Measurements from ENCODE around the gene ARID5B.

The ARID5B gene

GRCh38 chr10:61950449-61951143, 49.1 kb downstream of the ARID5B start:
- no peak for ATAC-seq (ENCODE audit: low read depth)
- Mint-ChIP-seq H3K9me3 (no peaks in the 10 kb centered on the region), H3K4me1 (peaks cover 22% of the 10 kb centered on the region), H3K36me3 (peaks cover 30% of the 10 kb centered on the region), H3K27ac (peak overlapping the region; percentile 79), H3K27me3 (no peaks in the 10 kb centered on the region), H3K4me3 (no peak overlapping the region)
- no peak for DNase-seq (ENCODE audit: low spot score in 2 of 2)

DNA sequence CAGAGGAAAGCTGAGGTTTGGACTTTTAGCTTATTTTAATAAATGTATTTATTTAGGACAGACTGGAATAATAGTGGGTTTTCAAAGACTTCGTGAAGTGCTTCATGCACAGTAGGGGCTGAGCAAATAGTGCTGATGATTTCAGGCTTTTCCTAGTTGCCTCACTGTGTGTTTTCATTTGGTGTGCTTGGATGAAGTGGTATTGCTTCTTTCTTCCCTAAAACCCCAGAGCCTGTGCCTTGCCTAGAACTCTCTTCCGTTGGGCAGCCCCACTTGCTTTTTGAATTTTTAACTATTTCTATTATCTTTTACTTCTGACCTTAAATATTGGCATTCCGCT, 49.6 kb downstream of the ARID5B start:
- Mint-ChIP-seq H3K9me3 (no peaks in the 10 kb centered on the region), H3K36me3 (peaks cover 30% of the 10 kb centered on the region), H3K4me1 (peaks cover 22% of the 10 kb centered on the region), H3K27ac (peak overlapping the region; percentile 28), H3K27me3 (no peaks in the 10 kb centered on the region), H3K4me3 (no peak overlapping the region)
- ATAC-seq (ENCODE audit: low read depth) (no peak), DNase-seq (ENCODE audit: low spot score in 2 of 2) (no peak)

GRCh38 chr10:61952028-61952674, 50.7 kb downstream of the ARID5B start:
- no peak for ATAC-seq (ENCODE audit: low read depth)
- Mint-ChIP-seq H3K27me3 (no peaks in the 10 kb centered on the region), H3K27ac (peak overlapping the region; percentile 80), H3K4me3 (no peak overlapping the region), H3K9me3 (no peaks in the 10 kb centered on the region), H3K36me3 (peaks cover 35% of the 10 kb centered on the region), H3K4me1 (peaks cover 27% of the 10 kb centered on the region)
- no peak for DNase-seq (ENCODE audit: low spot score in 2 of 2)

DNA sequence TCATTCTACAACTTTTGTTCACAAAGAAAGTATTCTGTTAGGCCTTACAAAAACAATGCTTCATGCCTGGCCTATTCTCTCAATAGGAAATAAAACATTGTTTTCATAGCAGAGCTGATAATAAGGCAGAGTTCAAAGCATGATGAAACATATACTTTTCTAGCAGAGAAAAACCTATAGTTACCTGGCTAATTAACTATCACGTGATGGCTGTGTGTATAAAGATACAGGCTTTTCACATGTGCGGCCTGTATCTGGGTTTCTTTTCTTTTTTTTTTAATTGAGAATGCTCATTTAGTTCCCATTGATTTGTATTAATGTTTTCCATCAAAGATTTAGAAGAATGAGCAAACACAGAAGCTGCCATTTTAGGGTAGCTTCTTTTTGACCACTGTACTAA, 51.7 kb downstream of the ARID5B start:
- no peaks in the 10 kb centered on the region for H3K27me3 Mint-ChIP-seq
- DNase-seq (ENCODE audit: low spot score in 2 of 2) (no peak), ATAC-seq (ENCODE audit: low read depth) (no peak)
- H3K4me1 Mint-ChIP-seq = peaks cover 32% of the 10 kb centered on the region
- H3K27ac Mint-ChIP-seq = peak overlapping the region; percentile 72
- peaks cover 33% of the 10 kb centered on the region for H3K36me3 Mint-ChIP-seq
- H3K4me3 Mint-ChIP-seq = no peak overlapping the region
- no peaks in the 10 kb centered on the region for H3K9me3 Mint-ChIP-seq

DNA sequence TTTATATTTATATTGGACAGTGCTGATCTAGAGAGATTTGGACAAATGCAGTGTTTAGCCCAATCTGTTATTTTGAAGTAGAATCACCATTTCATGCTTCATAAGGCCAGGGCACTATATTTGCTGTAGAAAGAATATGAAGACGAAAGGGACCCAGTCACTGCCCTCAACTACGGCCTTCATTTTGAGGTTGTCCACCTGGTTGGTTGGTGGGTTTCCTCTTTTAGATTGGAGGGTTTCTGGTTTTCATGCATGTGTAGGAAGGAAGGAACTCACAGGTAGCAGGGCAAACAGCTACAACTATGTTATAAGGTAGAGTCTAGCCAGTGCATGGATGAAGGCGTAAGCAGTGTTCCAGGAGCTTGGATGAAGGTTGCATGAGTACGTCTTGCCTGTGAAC, 56.3 kb downstream of the ARID5B start:
- Mint-ChIP-seq H3K4me1 (peaks cover 47% of the 10 kb centered on the region), H3K9me3 (no peaks in the 10 kb centered on the region), H3K27ac (peak overlapping the region; percentile 91), H3K36me3 (peaks cover 29% of the 10 kb centered on the region), H3K4me3 (no peak overlapping the region), H3K27me3 (no peaks in the 10 kb centered on the region)
- ATAC-seq (ENCODE audit: low read depth) (no peak), DNase-seq (ENCODE audit: low spot score in 2 of 2) (no peak)

DNA sequence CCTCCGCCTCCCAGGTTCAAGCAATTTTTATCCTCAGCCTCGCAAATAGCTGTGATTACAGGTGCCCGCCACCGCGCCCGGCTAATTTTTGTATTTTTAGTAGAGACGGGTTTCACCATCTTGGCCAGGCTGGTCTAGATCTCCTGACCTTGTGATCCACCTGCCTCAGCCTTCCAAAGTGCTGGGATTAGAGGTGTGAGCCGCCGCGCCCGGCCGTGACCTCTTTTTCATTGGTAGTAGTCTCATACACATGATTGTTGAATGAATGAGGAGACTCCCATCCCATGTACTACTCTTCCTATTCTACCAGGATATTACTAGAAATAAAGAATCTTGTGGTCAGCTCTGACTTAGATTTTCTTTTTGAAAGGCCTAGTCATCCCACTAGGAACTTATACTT, 56.8 kb downstream of the ARID5B start:
- Mint-ChIP-seq H3K9me3 (no peaks in the 10 kb centered on the region), H3K27ac (peak overlapping the region; percentile 91), H3K36me3 (peaks cover 29% of the 10 kb centered on the region), H3K27me3 (no peaks in the 10 kb centered on the region), H3K4me1 (peaks cover 49% of the 10 kb centered on the region), H3K4me3 (no peak overlapping the region)
- ATAC-seq (ENCODE audit: low read depth) = no peak
- no peak for DNase-seq (ENCODE audit: low spot score in 2 of 2)

- DNase-seq (ENCODE audit: low spot score in 2 of 2) = no peak
- peaks cover 29% of the 10 kb centered on the region for H3K36me3 Mint-ChIP-seq
- H3K9me3 Mint-ChIP-seq = no peaks in the 10 kb centered on the region
- no peak for ATAC-seq (ENCODE audit: low read depth)
- no peak overlapping the region for H3K4me3 Mint-ChIP-seq
- no peaks in the 10 kb centered on the region for H3K27me3 Mint-ChIP-seq
- peaks cover 52% of the 10 kb centered on the region for H3K4me1 Mint-ChIP-seq
- H3K27ac Mint-ChIP-seq = peak overlapping the region; percentile 91
Observed at GRCh38 chr10:61958805-61959204, 57.3 kb downstream of the ARID5B start.

DNA sequence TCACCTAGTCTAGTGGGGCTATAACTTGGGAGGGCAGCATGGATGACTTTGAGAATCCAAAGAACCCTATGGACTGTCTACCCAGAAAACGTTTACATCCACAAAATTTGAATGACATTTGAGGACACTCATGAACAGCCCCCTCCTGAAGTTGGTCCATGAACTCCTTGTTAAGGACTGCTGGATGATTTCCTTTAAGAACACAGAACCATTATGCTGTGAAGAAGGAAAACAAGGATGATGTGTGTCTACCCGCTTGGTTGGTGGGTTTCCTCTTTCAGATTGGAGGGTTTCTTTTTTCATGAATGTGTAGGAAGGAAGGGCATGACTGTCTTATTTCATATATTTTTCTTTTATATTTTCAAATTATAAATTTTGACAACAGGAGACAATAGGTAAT, 58.3 kb downstream of the ARID5B start:
- Mint-ChIP-seq H3K4me1 (peaks cover 55% of the 10 kb centered on the region), H3K36me3 (peaks cover 28% of the 10 kb centered on the region), H3K27ac (peak overlapping the region; percentile 91), H3K4me3 (no peak overlapping the region), H3K27me3 (no peaks in the 10 kb centered on the region), H3K9me3 (no peaks in the 10 kb centered on the region)
- no peak for DNase-seq (ENCODE audit: low spot score in 2 of 2)
- no peak for ATAC-seq (ENCODE audit: low read depth)

GRCh38 chr10:61960396-61961120, 59.1 kb downstream of the ARID5B start:
- DNase-seq (ENCODE audit: low spot score in 2 of 2) (no peak), ATAC-seq (ENCODE audit: low read depth) (no peak)
- Mint-ChIP-seq H3K4me3 (peak overlapping the region; percentile 24), H3K36me3 (peaks cover 26% of the 10 kb centered on the region), H3K4me1 (peaks cover 50% of the 10 kb centered on the region), H3K27ac (peak overlapping the region; percentile 91), H3K9me3 (no peaks in the 10 kb centered on the region), H3K27me3 (no peaks in the 10 kb centered on the region)

- H3K4me3 Mint-ChIP-seq = peak overlapping the region; percentile 49
Observed at GRCh38 chr10:61961278-61961677, 59.8 kb downstream of the ARID5B start.

DNA sequence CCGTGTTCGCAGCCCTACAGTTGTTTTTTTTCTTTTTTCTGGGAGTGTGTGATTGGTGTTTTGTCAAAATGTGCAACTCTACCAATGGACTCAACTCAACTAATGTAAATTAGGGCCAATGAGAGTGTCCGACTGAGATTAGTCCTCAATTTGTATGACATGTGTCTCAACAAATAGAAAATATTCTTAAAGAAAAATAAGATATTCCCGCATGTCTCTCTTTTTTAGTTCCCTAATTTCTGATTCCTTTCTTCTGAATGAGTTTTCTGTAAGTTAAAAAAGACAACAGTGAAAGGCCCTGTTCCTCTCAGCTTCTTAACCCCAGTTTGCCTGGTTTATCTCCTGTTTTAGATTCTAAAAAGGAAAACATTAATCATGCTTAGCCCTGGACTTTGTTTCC, 61.5 kb downstream of the ARID5B start:
- H3K27me3 Mint-ChIP-seq = no peaks in the 10 kb centered on the region
- no peak for ATAC-seq (ENCODE audit: low read depth)
- DNase-seq (ENCODE audit: low spot score in 2 of 2) = no peak
- peak overlapping the region; percentile 91 for H3K27ac Mint-ChIP-seq
- H3K4me1 Mint-ChIP-seq = peaks cover 50% of the 10 kb centered on the region
- peaks cover 32% of the 10 kb centered on the region for H3K36me3 Mint-ChIP-seq
- peak overlapping the region; percentile 57 for H3K4me3 Mint-ChIP-seq
- H3K9me3 Mint-ChIP-seq = no peaks in the 10 kb centered on the region

More at GRCh38 chr10:61961278-61961677, 59.8 kb downstream of the ARID5B start:
- peak; percentile 73 for ATAC-seq (ENCODE audit: low read depth)
- Mint-ChIP-seq H3K27me3 (no peaks in the 10 kb centered on the region), H3K4me1 (peaks cover 51% of the 10 kb centered on the region), H3K36me3 (peaks cover 27% of the 10 kb centered on the region), H3K27ac (peak overlapping the region; percentile 91), H3K9me3 (no peaks in the 10 kb centered on the region)
- no peak for DNase-seq (ENCODE audit: low spot score in 2 of 2)

DNA sequence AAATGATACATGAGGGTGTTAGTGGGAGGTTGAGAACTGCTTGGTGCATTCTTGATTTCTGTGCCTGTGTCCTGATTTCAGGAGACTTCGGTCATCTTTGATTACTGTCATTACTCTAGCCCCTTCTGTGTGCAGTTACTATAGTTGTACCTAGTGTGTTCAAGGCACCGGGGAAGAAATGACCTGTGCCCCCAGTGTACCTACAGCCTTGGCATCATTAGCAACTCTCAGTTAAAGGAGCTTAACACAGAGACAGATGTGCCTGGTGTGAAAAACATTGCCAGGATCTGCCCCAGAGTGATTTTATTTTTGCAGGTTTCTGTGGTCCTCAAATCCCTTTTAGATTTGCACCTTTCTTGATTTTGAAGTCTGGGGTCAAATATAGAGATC, 62.2 kb downstream of the ARID5B start:
- DNase-seq (ENCODE audit: low spot score in 2 of 2) (no peak), ATAC-seq (ENCODE audit: low read depth) (no peak)
- peaks cover 31% of the 10 kb centered on the region for H3K36me3 Mint-ChIP-seq
- no peaks in the 10 kb centered on the region for H3K27me3 Mint-ChIP-seq
- H3K4me1 Mint-ChIP-seq = peaks cover 45% of the 10 kb centered on the region
- no peaks in the 10 kb centered on the region for H3K9me3 Mint-ChIP-seq
- peak overlapping the region; percentile 69 for H3K4me3 Mint-ChIP-seq
- peak overlapping the region; percentile 91 for H3K27ac Mint-ChIP-seq

- DNase-seq (ENCODE audit: low spot score in 2 of 2) = no peak
- H3K36me3 Mint-ChIP-seq = peaks cover 32% of the 10 kb centered on the region
Observed at GRCh38 chr10:61964059-61964709, 62.7 kb downstream of the ARID5B start.

More at GRCh38 chr10:61964059-61964709, 62.7 kb downstream of the ARID5B start:
- Mint-ChIP-seq H3K27ac (peak overlapping the region; percentile 91), H3K9me3 (no peaks in the 10 kb centered on the region), H3K27me3 (no peaks in the 10 kb centered on the region), H3K4me1 (peaks cover 45% of the 10 kb centered on the region), H3K4me3 (peak overlapping the region; percentile 69)
- no peak for ATAC-seq (ENCODE audit: low read depth)

Data from memory B cell (primary cell).